22Rv1 (cell line): ENCODE measurements around the gene COLEC12.

Experiments used
- CTCF ChIP-seq: fragments of 450-650 bp; IDR thresholded peaks from 2 replicates; pipeline ENCODE4 v1.5.1; 2017; ENCODE audit warnings: mild to moderate bottlenecking
- ZFX ChIP-seq: fragments of 450-650 bp; IDR thresholded peaks from 2 replicates; pipeline ENCODE4 v1.6.1; 2017; ENCODE audit warnings: antibody characterized with exemption, borderline replicate concordance

- TF ChIP-seq CTCF (no peak), ZFX (no peak)
Measured at GRCh38 chr18:356778-357177, 143.7 kb downstream of the COLEC12 start.
